Adrenal gland (tissue), 5 donors: ENCODE data around the gene IPO11.

Experiments
- POLR2A ChIP-seq, 2 donors: fragments of 450-650 bp; IDR thresholded peaks; one replicate each; pipeline ENCODE4 v1.6.1; 2017; ENCODE audit warnings: antibody characterized with exemption in 2 of 2, mild to moderate bottlenecking in 2 of 2, moderate library complexity in 1 of 2
- TF ChIP-seq, protein P1 (sequence below), 6 experiments: fragments of 450-650 bp in 4 of 6; fragments of 200-600 bp in 2 of 6; sonication (generic) in 1 of 6; IDR thresholded peaks; 1 replicate in 5 of 6; 2 replicates in 1 of 6; pipeline versions ENCODE4 v1.5.1 to v1.8.0; 2016 to 2021; ENCODE audit warnings: antibody characterized with exemption in 6 of 6, mild to moderate bottlenecking in 2 of 6, moderate library complexity in 1 of 6
- donor health status: DM: no; HTN: no; CAD: no.

DNA sequence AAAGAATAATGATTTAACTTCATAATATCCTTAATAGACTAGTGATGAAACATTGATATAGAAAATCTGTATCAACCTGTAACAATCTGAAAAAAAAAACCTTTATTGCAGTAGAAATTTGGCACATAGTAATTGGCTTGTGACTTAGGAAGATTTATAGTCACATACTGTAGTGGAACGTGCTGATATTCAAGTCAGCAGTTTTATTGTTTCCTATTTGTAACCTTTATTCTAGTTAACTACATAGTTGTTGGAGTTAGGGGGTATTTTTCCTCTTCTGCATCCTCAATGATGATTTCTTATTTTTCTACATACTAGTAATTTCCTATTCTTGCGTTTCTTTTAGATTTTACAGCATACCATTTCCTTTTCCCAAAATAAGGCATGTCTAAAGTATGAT lies 151.5 kb downstream of the IPO11 start:
- no peak for TF ChIP-seq POLR2A (IDR thresholded peaks at IDR 0.05)
- TF ChIP-seq, protein P1, sequence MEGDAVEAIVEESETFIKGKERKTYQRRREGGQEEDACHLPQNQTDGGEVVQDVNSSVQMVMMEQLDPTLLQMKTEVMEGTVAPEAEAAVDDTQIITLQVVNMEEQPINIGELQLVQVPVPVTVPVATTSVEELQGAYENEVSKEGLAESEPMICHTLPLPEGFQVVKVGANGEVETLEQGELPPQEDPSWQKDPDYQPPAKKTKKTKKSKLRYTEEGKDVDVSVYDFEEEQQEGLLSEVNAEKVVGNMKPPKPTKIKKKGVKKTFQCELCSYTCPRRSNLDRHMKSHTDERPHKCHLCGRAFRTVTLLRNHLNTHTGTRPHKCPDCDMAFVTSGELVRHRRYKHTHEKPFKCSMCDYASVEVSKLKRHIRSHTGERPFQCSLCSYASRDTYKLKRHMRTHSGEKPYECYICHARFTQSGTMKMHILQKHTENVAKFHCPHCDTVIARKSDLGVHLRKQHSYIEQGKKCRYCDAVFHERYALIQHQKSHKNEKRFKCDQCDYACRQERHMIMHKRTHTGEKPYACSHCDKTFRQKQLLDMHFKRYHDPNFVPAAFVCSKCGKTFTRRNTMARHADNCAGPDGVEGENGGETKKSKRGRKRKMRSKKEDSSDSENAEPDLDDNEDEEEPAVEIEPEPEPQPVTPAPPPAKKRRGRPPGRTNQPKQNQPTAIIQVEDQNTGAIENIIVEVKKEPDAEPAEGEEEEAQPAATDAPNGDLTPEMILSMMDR (IDR thresholded peaks at IDR 0.05): no peak
